ENCODE measurements around the gene FGFR2.
A peak's percentile ranks its signal among the peaks of the same experiment; 100 is the strongest.

The FGFR2 gene

DNA sequence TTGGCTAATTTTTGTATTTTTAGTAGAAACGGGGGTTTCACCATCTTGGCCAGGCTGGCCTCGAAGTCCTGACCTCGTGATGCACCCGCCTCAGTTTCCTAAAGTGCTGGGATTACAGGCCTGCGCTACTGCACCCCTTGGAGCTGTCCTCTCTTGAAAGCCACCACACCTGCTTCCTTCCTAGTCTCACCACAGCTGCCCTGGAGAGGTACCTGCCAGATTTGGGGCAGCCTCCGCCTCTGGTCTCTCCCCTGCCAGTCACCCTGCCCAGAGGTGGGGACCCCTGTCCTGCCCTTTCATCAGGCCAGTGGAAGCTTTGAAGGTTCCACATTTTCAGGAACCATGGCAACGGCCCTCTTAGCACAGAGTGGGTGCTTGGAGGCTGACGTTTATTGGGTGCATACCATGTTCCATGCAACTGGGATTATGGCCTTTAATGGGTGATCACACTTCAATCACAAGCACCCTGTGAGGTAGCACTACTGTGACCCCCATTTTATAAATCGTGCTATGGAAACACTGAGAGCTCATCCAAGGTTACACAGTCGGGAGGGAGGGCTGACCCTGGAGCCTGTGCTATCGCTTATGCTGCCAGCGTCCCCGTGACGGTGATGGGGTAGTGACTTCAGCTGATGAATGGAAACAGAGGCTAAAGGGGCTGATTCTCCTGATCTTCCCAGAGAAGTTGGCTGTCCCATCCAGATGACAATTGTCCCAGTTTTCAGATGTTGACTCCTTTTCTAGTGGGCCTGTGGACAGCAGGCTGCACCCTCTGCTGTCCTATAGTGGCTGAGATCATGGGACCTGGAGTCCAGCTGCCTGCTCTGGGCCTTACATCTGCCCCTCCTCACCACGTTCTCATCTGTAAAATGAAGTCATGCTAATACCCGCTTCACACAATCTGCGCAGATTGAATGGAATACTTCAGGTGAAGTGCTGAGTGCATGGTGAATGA, 11.5 kb upstream of the FGFR2 start:
- DNase-seq, result no peak

DNA sequence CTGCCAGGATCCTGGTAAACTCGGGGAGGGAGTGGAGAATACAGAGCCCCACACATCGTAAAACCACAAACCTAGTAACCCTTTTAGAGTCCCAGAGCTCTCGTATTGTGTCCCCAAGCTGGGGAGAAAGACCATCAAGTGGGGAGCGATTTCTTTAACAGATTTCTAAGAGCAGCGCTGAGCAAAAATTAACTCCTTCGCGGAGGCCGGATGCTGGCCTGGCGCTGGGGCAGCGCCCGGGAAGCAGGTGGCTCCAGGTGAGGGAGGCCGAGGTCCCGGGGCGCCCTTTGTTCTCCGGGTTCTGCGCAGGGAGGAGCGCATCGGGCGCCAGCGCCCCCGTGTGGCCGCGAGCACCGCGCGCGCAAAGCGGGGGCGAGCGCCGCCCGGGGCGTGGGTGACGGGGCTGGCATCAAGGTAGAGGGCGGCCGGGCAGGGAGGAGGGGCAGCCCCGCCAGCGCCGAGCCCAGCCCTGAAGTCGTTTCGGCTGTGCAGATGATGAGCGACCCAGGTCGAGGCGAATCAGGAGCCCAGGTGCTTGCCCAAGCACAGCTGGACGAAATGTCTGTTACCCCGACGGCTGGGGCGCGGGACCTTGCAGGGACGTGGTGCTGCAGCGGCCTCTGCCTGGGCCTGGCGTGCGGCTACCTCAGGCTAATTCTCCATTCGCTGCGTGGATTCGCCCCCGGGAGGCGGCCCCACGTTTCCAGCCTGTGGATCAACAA, 10.4 kb upstream of the FGFR2 start:
- peak; percentile 5 to 48 for DNase-seq

GRCh38 chr10:121607310-121608055, 9.2 kb upstream of the FGFR2 start:
- no peak for DNase-seq

GRCh38 chr10:121605708-121606107, 7.5 kb upstream of the FGFR2 start:
- DNase-seq, result no peak

DNA sequence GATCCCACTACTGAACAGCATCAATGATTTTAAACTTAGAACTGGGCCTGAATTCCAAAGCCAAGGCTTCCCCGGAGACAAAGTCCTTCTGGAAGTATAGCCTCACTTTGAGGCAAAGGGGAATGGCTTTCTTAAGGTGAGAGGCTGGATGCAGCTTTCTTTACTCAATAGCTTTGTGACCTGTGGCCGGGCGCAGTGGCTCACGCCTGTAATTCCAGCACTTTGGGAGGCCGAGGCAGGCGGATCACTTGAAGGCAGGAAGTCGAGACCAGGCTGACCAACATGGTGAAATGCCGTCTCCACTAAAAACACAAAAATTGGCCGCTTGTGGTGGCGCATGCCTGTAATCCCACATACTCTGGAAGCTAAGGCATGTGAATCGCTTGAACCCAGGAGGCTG, 3.2 kb upstream of the FGFR2 start:
- no peak for DNase-seq

DNA sequence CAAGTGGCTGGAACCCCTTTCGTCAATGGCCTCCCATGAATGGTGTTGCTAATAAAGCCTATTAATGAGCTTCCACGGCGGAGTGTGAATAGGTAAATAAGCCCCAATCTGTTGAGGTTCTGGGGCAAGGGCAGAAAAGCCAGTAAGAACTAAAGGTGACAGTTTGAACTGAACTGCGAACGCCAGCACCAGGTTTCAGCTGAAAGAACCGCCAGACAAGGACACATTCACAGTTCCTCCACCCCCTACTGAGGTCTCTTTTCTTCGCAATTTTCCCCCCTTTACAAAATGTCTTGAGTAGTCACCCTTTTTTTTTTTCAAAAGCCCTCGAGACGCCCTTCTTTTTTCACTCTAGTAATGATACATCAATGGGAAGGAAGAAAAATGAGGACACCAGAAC, 2.4 kb upstream of the FGFR2 start:
- DNase-seq, result no peak

- no peak for DNase-seq
These were observed 1.7 kb upstream of the FGFR2 start for GRCh38 chr10:121599947-121600346.

GRCh38 chr10:121597504-121598262, 561 bp downstream of the FGFR2 start:
- DNase-seq, result no peak

DNA sequence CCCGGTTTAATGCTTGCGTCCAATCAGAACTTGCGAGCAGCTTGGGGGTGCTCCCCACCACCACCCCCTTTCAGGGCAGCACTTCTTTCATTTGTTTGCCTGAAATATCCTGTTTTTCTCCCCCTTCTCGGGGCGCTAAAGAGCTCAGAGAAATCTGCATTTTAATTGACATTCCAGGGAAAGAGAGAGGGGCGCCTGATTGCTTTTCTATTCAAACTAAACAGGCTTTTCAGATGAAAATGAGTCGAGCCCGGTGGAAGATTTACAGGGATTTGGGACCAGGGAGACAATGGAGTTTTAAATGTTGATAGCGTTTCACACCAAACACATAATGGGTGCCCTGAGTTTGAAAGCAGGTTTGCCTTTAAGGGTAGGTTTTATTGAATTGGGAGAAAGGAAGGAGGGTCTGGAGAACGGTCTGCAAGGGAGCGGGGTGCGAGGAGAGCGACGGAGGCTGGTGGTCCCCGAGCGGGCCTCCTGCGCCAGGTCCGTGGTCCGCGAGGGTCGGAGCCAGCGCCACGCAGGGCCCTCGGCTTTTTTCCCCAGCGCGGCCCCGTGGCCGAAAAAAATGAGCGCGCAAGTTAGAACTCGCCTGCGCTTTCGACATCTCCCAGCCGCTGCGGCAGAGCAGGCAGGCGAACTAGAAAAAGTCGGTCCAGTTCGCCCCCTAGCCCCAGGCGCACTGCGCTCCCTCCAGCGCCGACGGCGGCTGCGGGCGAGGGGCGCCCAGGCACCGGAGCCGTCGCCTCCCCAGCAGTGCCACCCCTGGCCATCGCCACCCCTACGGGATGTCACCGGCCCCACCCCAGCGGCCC, 1.3 kb downstream of the FGFR2 start:
- no peak for DNase-seq

GRCh38 chr10:121595806-121596688, 2.2 kb downstream of the FGFR2 start:
- DNase-seq, result no peak

DNA sequence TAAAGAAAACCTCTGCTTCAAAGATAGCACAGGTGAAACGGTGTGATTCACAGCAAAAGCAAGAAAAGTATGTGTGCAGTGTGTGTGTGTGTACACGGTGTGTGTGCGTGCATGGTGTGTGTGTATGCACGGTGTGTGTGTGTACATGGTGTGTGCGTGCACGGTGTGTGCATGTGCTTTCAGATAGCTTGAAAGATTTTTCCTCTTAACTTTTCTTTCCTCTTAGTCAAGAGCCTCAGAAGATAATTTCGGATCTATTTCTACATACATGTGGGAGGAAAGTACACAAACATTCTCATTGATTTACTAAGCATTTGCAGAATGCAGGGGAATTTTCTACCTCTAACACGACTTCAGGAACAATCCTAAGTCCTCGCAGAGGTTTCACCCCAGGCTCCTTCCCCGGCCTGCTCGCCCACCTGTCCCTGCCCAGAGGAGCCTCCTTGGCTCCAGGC, 2.9 kb downstream of the FGFR2 start:
- DNase-seq, result no peak

- no peak for DNase-seq
These were observed 3.5 kb downstream of the FGFR2 start for GRCh38 chr10:121594623-121595350.

GRCh38 chr10:121594076-121594475, 4.2 kb downstream of the FGFR2 start:
- DNase-seq, result no peak

DNA sequence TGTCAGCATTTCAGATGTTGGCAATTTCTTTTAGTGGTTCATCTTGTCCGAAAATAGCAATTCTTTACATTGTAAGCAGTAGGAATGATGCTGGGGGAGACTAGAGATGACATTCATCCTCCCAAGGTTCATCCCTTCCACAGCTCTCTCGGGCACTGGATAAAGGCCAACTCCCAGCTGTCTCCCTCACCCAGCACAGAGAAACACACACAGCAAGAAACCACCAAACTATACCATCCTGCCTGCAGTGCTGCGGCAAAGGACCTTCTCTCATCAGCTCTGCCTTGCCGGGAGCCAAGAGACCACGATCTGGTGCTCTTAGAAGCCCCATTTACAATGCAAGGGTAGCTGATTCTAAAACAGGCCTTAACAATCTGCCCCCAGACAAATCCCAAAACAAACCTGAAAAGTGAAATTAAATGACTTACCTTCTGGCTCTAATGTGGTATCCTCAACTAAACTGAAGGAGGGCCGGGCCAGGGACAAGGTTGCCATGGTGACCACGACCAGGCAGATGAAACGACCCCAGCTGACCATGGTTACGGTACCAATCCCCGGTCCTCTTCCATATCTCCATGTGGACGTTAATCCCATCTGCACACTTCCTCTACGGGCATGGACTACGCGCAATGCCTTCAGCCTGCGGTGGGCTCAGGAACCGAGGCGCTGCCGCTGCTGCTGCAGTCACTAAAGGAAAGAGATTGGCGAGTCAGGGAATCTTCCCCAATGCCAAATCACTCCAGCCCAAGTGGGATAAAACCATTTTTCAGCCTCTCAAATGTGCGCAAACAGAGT, 4.8 kb downstream of the FGFR2 start:
- no peak for DNase-seq

- DNase-seq, result no peak
These were observed 5.9 kb downstream of the FGFR2 start for GRCh38 chr10:121592155-121592890.

- DNase-seq, result no peak
These were observed 7.1 kb downstream of the FGFR2 start for GRCh38 chr10:121591186-121591585.

- no peak for DNase-seq
These were observed 7.5 kb downstream of the FGFR2 start for GRCh38 chr10:121590772-121591171.

DNA sequence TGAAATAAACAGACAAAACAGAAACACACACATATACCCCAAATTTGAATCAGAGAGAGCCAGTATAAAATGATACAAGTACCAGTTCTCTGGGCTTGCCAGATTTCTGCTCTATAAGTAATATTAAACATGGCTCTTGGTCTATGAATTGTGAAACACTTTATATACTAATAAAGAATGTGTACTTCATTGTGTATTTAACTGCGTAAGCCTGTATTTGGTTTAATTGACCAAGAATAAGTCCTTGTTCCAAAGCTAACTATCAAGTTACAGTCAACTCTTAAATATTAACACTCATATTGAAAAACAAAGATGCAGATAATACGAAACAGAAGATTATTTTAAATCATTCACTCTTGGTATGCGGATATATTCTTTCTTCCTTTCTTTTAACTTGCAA, 8.7 kb downstream of the FGFR2 start:
- DNase-seq, result no peak
